Stomach (tissue), 4 donors: ENCODE measurements around the gene KIF5A.
"Not testable (repeated sequence)": the region's sequence is repeated elsewhere in the genome, so short reads cannot be mapped to it uniquely, and the experiment has no call there.

ENCODE experiments used
- CTCF ChIP-seq, 7 experiments: fragments of 450-650 bp in 4 of 7; fragments of 200-600 bp in 3 of 7; sonication (generic) in 3 of 7; IDR thresholded peaks; one replicate each; pipeline ENCODE4 v1.5.1; 2016 to 2019; ENCODE audit warnings: antibody characterized with exemption in 7 of 7, control low read depth in 2 of 7, mild to moderate bottlenecking in 1 of 7
- EP300 ChIP-seq: sonication (generic); formaldehyde crosslinking; IDR thresholded peaks from one replicate; pipeline ENCODE4 v1.6.1; 2017; ENCODE audit warnings: antibody characterized with exemption
- POLR2A ChIP-seq, 4 donors: fragments of 450-650 bp; IDR thresholded peaks; one replicate each; pipeline ENCODE4 v1.6.1; 2016; ENCODE audit warnings: antibody characterized with exemption in 4 of 4, control low read depth in 2 of 4, mild to moderate bottlenecking in 1 of 4, moderate library complexity in 1 of 4
- POLR2AphosphoS5 ChIP-seq, 3 donors: sonication (generic); formaldehyde crosslinking; IDR thresholded peaks; one replicate each; pipeline ENCODE4 v1.6.1; 2016; ENCODE audit warnings: antibody characterized with exemption in 3 of 3

- TF ChIP-seq POLR2A (IDR thresholded peaks at IDR 0.05); POLR2AphosphoS5 (IDR thresholded peaks at IDR 0.05); CTCF (IDR thresholded peaks at IDR 0.05); EP300: not testable (repeated sequence)
Measured at GRCh38 chr12:57561117-57561516, 11.3 kb downstream of the KIF5A start.
